HG03571 (cell line): ENCODE data around the gene NDUFB10.
"Not testable (repeated sequence)": the region's sequence is repeated elsewhere in the genome, so short reads cannot be mapped to it uniquely, and the experiment has no call there.

Experiments used
- ATAC-seq: cut with Tn5 transposase; IDR thresholded peaks from one replicate; pipeline ENCODE4 v1.9.1; 2021; ENCODE audit not compliant: unreplicated experiment

Gene NDUFB10

GRCh38 chr16:1959269-1960039, at the start of gene NDUFB10:
Gene NDUFB10, plus strand, starts transcription at chr16:1959538. Its CDS starts 87 bp downstream, at chr16:1959625.
- peak; percentile 48 for ATAC-seq

- no peak for ATAC-seq
Observed at GRCh38 chr16:1909561-1910231, 49.6 kb upstream of the NDUFB10 start.

GRCh38 chr16:1911467-1912214, 47.7 kb upstream of the NDUFB10 start:
- no peak for ATAC-seq

- ATAC-seq, result no peak
Observed at GRCh38 chr16:1912215-1912543, 47.2 kb upstream of the NDUFB10 start.

- no peak for ATAC-seq
Observed at GRCh38 chr16:1913327-1914083, 45.8 kb upstream of the NDUFB10 start.

GRCh38 chr16:1914084-1914608, 45.2 kb upstream of the NDUFB10 start:
- no peak for ATAC-seq

GRCh38 chr16:1914988-1915387, 44.4 kb upstream of the NDUFB10 start:
- ATAC-seq, result no peak

GRCh38 chr16:1915732-1916639, 43.4 kb upstream of the NDUFB10 start:
- ATAC-seq, result no peak

GRCh38 chr16:1916640-1916990, 42.7 kb upstream of the NDUFB10 start:
- ATAC-seq, result no peak

- no peak for ATAC-seq
Observed at GRCh38 chr16:1917056-1917664, 42.2 kb upstream of the NDUFB10 start.

- ATAC-seq, result no peak
Observed at GRCh38 chr16:1917665-1918350, 41.5 kb upstream of the NDUFB10 start.

- ATAC-seq, result no peak
Observed at GRCh38 chr16:1918351-1919326, 40.7 kb upstream of the NDUFB10 start, which contains the start of gene HS3ST6. Gene HS3ST6, minus strand, starts transcription at chr16:1918415. Its CDS starts 92 bp downstream, at chr16:1918323.

GRCh38 chr16:1919327-1919998, 39.9 kb upstream of the NDUFB10 start:
- ATAC-seq, result no peak

- not testable (repeated sequence) for ATAC-seq
Observed at GRCh38 chr16:1920122-1920521, 39.2 kb upstream of the NDUFB10 start.

- ATAC-seq, result no peak
Observed at GRCh38 chr16:1920727-1921171, 38.6 kb upstream of the NDUFB10 start.

- ATAC-seq, result no peak
Observed at GRCh38 chr16:1922357-1922756, 37.0 kb upstream of the NDUFB10 start.
